ENCODE results near the gene CPNE9.

CPNE9 gene

GRCh38 chr3:9716801-9717555, 13.3 kb downstream of the CPNE9 start:
- no peak for DNase-seq

- no peak for DNase-seq
These were observed 13.9 kb downstream of the CPNE9 start for GRCh38 chr3:9717563-9717962.

GRCh38 chr3:9718118-9718517, 14.5 kb downstream of the CPNE9 start:
- no peak for DNase-seq

GRCh38 chr3:9721015-9721699, 17.5 kb downstream of the CPNE9 start:
- DNase-seq: no peak

GRCh38 chr3:9721700-9722060, 18.0 kb downstream of the CPNE9 start:
- no peak for DNase-seq

GRCh38 chr3:9725775-9726515, 22.3 kb downstream of the CPNE9 start:
- DNase-seq: no peak

- peak; percentile 71 for DNase-seq
These were observed 23.5 kb downstream of the CPNE9 start for GRCh38 chr3:9727041-9727595.

GRCh38 chr3:9727743-9728142, 24.1 kb downstream of the CPNE9 start:
- no peak for DNase-seq

- no peak for DNase-seq
These were observed 25.8 kb downstream of the CPNE9 start for GRCh38 chr3:9729419-9729818.

GRCh38 chr3:9730657-9731205, 27.1 kb downstream of the CPNE9 start:
- DNase-seq: no peak

- DNase-seq: peak; percentile 99
These were observed 27.8 kb downstream of the CPNE9 start, which contains the start of gene BRPF1 for GRCh38 chr3:9731206-9732079. TSS of gene BRPF1 (plus strand) at chr3:9731735. CDS start at chr3:9734141, 2,406 bp downstream.

- DNase-seq: peak; percentile 40
These were observed 28.6 kb downstream of the CPNE9 start for GRCh38 chr3:9732080-9732739.

- no peak for DNase-seq
These were observed 29.1 kb downstream of the CPNE9 start for GRCh38 chr3:9732740-9733115.

GRCh38 chr3:9736831-9737230, 33.2 kb downstream of the CPNE9 start:
- DNase-seq: peak; percentile 26

- DNase-seq: no peak
These were observed 35.5 kb downstream of the CPNE9 start for GRCh38 chr3:9739181-9739580.

- no peak for DNase-seq
These were observed 38.9 kb downstream of the CPNE9 start for GRCh38 chr3:9742560-9742959.

GRCh38 chr3:9743548-9743947, 39.9 kb downstream of the CPNE9 start:
- DNase-seq: no peak

- no peak for DNase-seq
These were observed 40.5 kb downstream of the CPNE9 start for GRCh38 chr3:9744162-9744561.

GRCh38 chr3:9745521-9745920, 41.9 kb downstream of the CPNE9 start:
- DNase-seq: no peak

GRCh38 chr3:9746330-9746729, 42.7 kb downstream of the CPNE9 start:
- DNase-seq: no peak

- DNase-seq: no peak
These were observed 43.6 kb downstream of the CPNE9 start for GRCh38 chr3:9747267-9747666.

- DNase-seq: no peak
These were observed 44.4 kb downstream of the CPNE9 start for GRCh38 chr3:9748031-9748430.

All from stimulated activated CD4-positive, alpha-beta T cell treated with anti-CD3 and anti-CD28 coated beads, Interleukin-1b, Interleukin-23, amount 100 ng/mL, for 48 hours (primary cell).